Fibroblast of lung (primary cell): ENCODE measurements around the gene NDUFS2. TPM values are rescaled to one million over a fixed set of nuclear protein-coding genes. Genes with fewer than 3 reads are reported as not detected.

Experiments used
- DNase-seq, 2 donors: peaks; one replicate each; pipeline versions ENCODE4 v3.0.0 to v3.0.0-alpha.2; 2010; ENCODE audit warnings: low read depth in 2 of 2
- H2AFZ ChIP-seq: 2 replicates; pipeline ENCODE4 v1.5.1; 2012; ENCODE audit warnings: low read length, control low read depth, inconsistent platforms
- H3K27ac ChIP-seq: 2 replicates; pipeline ENCODE4 v1.5.1; 2011; ENCODE audit warnings: low read length, control low read depth; ENCODE audit not compliant: insufficient read depth
- H3K27me3 ChIP-seq: 2 replicates; pipeline ENCODE4 v1.5.1; 2011; ENCODE audit warnings: mild to moderate bottlenecking, low read length; ENCODE audit not compliant: control insufficient read depth, insufficient read depth
- H3K36me3 ChIP-seq: 2 replicates; pipeline ENCODE4 v1.5.1; 2011; ENCODE audit warnings: low read length; ENCODE audit not compliant: control insufficient read depth, insufficient read depth
- H3K4me1 ChIP-seq: 2 replicates; pipeline ENCODE4 v1.5.1; 2011; ENCODE audit warnings: low read length; ENCODE audit not compliant: control insufficient read depth, insufficient read depth; ENCODE audit errors: extremely low read depth
- H3K4me2 ChIP-seq: 2 replicates; pipeline ENCODE4 v1.5.1; 2011; ENCODE audit warnings: low read length, control low read depth; ENCODE audit not compliant: insufficient read depth; ENCODE audit errors: extremely low read depth
- H3K4me3 ChIP-seq, 4 experiments: fragments of 200-600 bp in 1 of 4; sonication (generic) in 1 of 4; replicated peaks in 1 of 4; 2 replicates each; pipeline ENCODE4 v1.5.1; 2011 to 2016; ENCODE audit warnings: low read length in 4 of 4, low read depth in 3 of 4, mild to moderate bottlenecking in 3 of 4, control low read depth in 2 of 4, inconsistent platforms in 1 of 4, mixed read lengths in 1 of 4; ENCODE audit not compliant: insufficient read depth in 1 of 4; ENCODE audit errors: control extremely low read depth in 1 of 4
- H3K79me2 ChIP-seq: 2 replicates; pipeline ENCODE4 v1.5.1; 2012; ENCODE audit warnings: mild to moderate bottlenecking, low read length, inconsistent platforms; ENCODE audit not compliant: control insufficient read depth, insufficient read depth
- H3K9ac ChIP-seq: 2 replicates; pipeline ENCODE4 v1.5.1; 2011; ENCODE audit warnings: mild to moderate bottlenecking, low read length, control low read depth; ENCODE audit not compliant: insufficient read depth
- H3K9me3 ChIP-seq: 2 replicates; pipeline ENCODE4 v1.5.1; 2012; ENCODE audit warnings: low read depth, low read length; ENCODE audit not compliant: control insufficient read depth, insufficient read depth
- H4K20me1 ChIP-seq: 2 replicates; pipeline ENCODE4 v1.5.1; 2011; ENCODE audit warnings: low read length; ENCODE audit not compliant: control insufficient read depth, insufficient read depth; ENCODE audit errors: extremely low read depth
- EZH2 ChIP-seq: IDR thresholded peaks from 2 replicates; pipeline ENCODE4 v1.5.1; 2012; ENCODE audit warnings: low read length, control low read depth, mild to moderate bottlenecking; ENCODE audit errors: missing control alignments
- polyA plus RNA-seq, 2 donors: library from polyadenylated mRNA; depleted of rRNA in 1 of 2; stranded (reverse) in 1 of 2; unstranded in 1 of 2; fragments of >200 nt; gene quantifications; 2 replicates each; pipeline ENCODE4 v1.2.1, GENCODE V29; 2011 to 2012; ENCODE audit warnings: missing spikeins in 1 of 2
- total RNA-seq: library from RNA; depleted of rRNA; stranded (reverse); fragments of >200 nt; gene quantifications from 2 replicates; pipeline ENCODE4 v1.2.1, GENCODE V29; 2014
- TF ChIP-seq, protein P1 (sequence below), 2 donors: IDR thresholded peaks in 1 of 2; conservative IDR thresholded peaks in 1 of 2; 1 replicate in 1 of 2; 2 replicates in 1 of 2; pipeline ENCODE4 v1.5.1; 2011 to 2012; ENCODE audit warnings: low read length in 2 of 2, control low read depth in 1 of 2, inconsistent platforms in 1 of 2, low read depth in 1 of 2, mild to moderate bottlenecking in 1 of 2

Gene NDUFS2
- total and polyA plus RNA-seq, 2 donors (not counting 1 experiment from before 2014, with no cell fraction given): 135 to 194 TPM

DNA sequence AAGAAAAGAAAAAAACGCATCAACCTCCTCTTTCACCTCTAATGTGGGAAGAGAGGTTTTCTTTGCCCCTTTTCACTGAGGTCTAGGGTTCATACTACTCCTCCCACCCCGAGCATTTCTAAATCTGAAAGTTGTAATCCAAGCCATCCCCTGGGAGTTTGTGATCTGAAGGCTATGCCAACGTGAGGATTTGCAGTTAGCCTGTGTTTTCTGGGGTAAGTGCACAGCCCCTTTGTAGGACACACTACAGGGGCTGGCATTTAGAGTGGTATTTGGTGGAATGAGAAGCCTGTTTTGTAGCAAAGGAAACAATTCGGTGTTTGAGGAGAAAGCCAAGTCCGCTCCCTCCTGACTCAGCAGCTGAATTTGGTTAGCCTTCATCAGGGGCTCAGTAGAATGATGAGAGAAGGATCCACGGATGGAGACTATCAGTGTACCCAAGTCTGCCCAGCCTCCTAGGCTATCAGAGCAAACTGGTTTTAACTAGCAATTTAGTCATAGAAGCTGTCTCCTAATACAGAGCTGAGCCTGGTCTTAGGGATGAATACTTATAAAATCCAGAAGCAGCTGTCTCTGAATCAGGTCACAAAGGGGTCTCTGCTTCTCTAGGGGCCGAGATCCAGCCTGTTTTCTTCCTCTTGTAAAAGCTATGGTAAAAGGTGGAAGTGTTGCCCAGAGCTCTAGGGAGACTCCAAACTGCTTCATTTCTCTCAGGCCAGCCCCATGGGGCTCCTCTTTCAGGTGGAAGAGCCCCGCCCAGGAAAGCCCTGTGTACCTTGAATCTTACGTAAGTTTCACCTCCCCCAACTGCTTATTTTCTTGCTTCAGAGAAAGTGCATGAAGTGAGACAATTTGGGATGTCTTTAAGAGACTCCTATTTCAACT lies 58.5 kb downstream of the NDUFS2 start:
- Histone ChIP-seq H4K20me1 (no peaks in the 10 kb centered on the region), H3K79me2 (no peaks in the 10 kb centered on the region), H3K27ac (no peak overlapping the region), H3K9ac (no peak overlapping the region), H3K4me1 (no peaks in the 10 kb centered on the region), H2AFZ (no peak overlapping the region), H3K4me2 (no peak overlapping the region), H3K4me3 (no peak overlapping the region), H3K36me3 (no peaks in the 10 kb centered on the region), H3K27me3 (peaks cover 37% of the 10 kb centered on the region), H3K9me3 (no peaks in the 10 kb centered on the region)
- DNase-seq: no peak
- TF ChIP-seq EZH2: no peak
- TF ChIP-seq, protein P1, sequence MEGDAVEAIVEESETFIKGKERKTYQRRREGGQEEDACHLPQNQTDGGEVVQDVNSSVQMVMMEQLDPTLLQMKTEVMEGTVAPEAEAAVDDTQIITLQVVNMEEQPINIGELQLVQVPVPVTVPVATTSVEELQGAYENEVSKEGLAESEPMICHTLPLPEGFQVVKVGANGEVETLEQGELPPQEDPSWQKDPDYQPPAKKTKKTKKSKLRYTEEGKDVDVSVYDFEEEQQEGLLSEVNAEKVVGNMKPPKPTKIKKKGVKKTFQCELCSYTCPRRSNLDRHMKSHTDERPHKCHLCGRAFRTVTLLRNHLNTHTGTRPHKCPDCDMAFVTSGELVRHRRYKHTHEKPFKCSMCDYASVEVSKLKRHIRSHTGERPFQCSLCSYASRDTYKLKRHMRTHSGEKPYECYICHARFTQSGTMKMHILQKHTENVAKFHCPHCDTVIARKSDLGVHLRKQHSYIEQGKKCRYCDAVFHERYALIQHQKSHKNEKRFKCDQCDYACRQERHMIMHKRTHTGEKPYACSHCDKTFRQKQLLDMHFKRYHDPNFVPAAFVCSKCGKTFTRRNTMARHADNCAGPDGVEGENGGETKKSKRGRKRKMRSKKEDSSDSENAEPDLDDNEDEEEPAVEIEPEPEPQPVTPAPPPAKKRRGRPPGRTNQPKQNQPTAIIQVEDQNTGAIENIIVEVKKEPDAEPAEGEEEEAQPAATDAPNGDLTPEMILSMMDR (conservative IDR thresholded peaks at IDR 0.05 in 1 of 2, IDR thresholded peaks at IDR 0.05 in 1 of 2; ENCODE audit: low read depth in 1 of 2, low read length in 2 of 2): no peak

DNA sequence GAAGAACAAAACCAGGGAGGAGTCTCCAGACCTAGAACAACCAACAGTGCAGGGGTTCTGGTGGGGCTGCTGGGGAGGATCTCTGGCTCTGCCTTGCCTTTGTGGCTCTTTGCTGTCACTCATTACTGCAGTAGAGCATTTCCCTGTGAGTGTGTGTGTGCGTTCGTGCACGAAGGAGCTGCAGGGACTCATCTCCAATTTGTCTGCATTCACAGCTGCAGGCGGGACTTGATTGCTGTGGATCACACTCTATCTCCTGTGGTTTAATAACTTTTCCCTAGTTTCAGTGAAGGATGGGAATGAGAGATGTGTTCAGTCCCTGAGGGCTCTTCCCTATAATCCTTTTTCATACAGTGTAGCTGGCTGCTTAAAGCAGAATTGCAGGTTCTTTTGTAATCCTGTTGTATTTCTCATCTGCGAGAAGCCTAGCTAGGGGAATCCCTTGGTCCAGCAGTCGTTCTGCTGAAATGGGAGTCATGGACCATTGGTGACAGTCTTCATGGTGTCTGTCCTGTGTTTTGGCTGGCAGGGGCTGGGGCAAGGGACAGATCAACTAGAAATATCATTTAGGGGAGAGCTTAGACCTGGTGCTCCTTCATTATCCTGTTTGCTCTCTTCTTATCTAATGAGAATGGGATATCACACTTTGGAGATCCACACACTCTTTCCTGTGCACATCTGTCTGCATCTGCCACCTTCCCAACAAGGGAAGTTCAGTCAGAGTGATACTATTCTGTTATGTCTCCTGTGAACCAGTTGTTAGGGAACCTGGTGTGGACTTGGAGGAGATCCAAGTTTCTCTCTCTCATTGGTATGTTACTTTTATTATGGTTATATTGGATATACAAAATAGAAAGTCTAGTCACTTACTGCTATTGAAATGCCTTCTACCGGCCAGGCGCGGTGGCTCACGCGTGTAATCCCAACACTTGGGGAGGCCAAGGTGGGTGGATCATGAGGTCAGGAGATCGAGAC lies 59.4 kb downstream of the NDUFS2 start:
- Histone ChIP-seq H3K9me3 (no peaks in the 10 kb centered on the region), H3K4me2 (no peak overlapping the region), H3K27ac (no peak overlapping the region), H3K4me3 (no peak overlapping the region), H4K20me1 (no peaks in the 10 kb centered on the region), H3K36me3 (no peaks in the 10 kb centered on the region), H3K27me3 (peaks cover 40% of the 10 kb centered on the region), H3K79me2 (no peaks in the 10 kb centered on the region), H3K9ac (no peak overlapping the region), H2AFZ (no peak overlapping the region), H3K4me1 (no peaks in the 10 kb centered on the region)
- no peak for TF ChIP-seq EZH2
- TF ChIP-seq, protein P1 (conservative IDR thresholded peaks at IDR 0.05 in 1 of 2, IDR thresholded peaks at IDR 0.05 in 1 of 2; ENCODE audit: low read depth in 1 of 2, low read length in 2 of 2): no peak
- DNase-seq: no peak

Other genes with a start within 250 kb of the NDUFS2 start
- not detected in 2 replicates for gene ITLN2, start 247.6 kb upstream of the NDUFS2 start, total RNA-seq
- not detected in 2 replicates for gene ITLN2, start 247.6 kb upstream of the NDUFS2 start, polyA plus RNA-seq
- gene F11R, start 181.2 kb upstream of the NDUFS2 start, total RNA-seq: 0.66 and 2.1 TPM in 2 replicates
- gene F11R, start 181.2 kb upstream of the NDUFS2 start, polyA plus RNA-seq: 0.50 and 1.5 TPM in 2 replicates
- gene TSTD1, start 163.4 kb upstream of the NDUFS2 start, total RNA-seq: 0.66 and 0.77 TPM in 2 replicates
- 0.24 and 7.5 TPM in 2 replicates for gene TSTD1, start 163.4 kb upstream of the NDUFS2 start, polyA plus RNA-seq
- gene USF1, start 156.4 kb upstream of the NDUFS2 start, total RNA-seq: 71.7 and 80.1 TPM in 2 replicates
- gene USF1, start 156.4 kb upstream of the NDUFS2 start, polyA plus RNA-seq: 23.9 and 25.0 TPM in 2 replicates
- not detected in 2 replicates for gene ARHGAP30, start 132.5 kb upstream of the NDUFS2 start, total RNA-seq
- gene ARHGAP30, start 132.5 kb upstream of the NDUFS2 start, polyA plus RNA-seq: 0.01 TPM in 1 of 2 replicates, not detected in the other
- gene NECTIN4, start 112.8 kb upstream of the NDUFS2 start, total RNA-seq: under 0.01 and 0.33 TPM in 2 replicates
- 0.07 and 0.16 TPM in 2 replicates for gene NECTIN4, start 112.8 kb upstream of the NDUFS2 start, polyA plus RNA-seq
- gene KLHDC9, start 104.0 kb upstream of the NDUFS2 start, total RNA-seq: 0.77 and 3.0 TPM in 2 replicates
- 0.95 and 1.5 TPM in 2 replicates for gene KLHDC9, start 104.0 kb upstream of the NDUFS2 start, polyA plus RNA-seq
- 39.6 and 45.5 TPM in 2 replicates for gene PFDN2, start 84.3 kb upstream of the NDUFS2 start, total RNA-seq
- 145 and 188 TPM in 2 replicates for gene PFDN2, start 84.3 kb upstream of the NDUFS2 start, polyA plus RNA-seq
- gene NIT1, start 84.3 kb upstream of the NDUFS2 start, total RNA-seq: 24.7 and 30.6 TPM in 2 replicates
- 42.6 and 83.1 TPM in 2 replicates for gene NIT1, start 84.3 kb upstream of the NDUFS2 start, polyA plus RNA-seq
- gene DEDD, start 69.7 kb upstream of the NDUFS2 start, total RNA-seq: 15.4 and 21.6 TPM in 2 replicates
- 40.0 and 40.3 TPM in 2 replicates for gene DEDD, start 69.7 kb upstream of the NDUFS2 start, polyA plus RNA-seq
- gene UFC1, start 48.4 kb upstream of the NDUFS2 start, total RNA-seq: 87.0 and 95.8 TPM in 2 replicates
- gene UFC1, start 48.4 kb upstream of the NDUFS2 start, polyA plus RNA-seq: 154 and 168 TPM in 2 replicates
- 7.7 and 10.2 TPM in 2 replicates for gene USP21, start 42.9 kb upstream of the NDUFS2 start, total RNA-seq
- 11.7 and 13.6 TPM in 2 replicates for gene USP21, start 42.9 kb upstream of the NDUFS2 start, polyA plus RNA-seq
- 9.2 and 12.2 TPM in 2 replicates for gene PPOX, start 35.9 kb upstream of the NDUFS2 start, total RNA-seq
- gene PPOX, start 35.9 kb upstream of the NDUFS2 start, polyA plus RNA-seq: 5.6 and 6.0 TPM in 2 replicates
- 13.4 and 18.7 TPM in 2 replicates for gene B4GALT3, start 24.9 kb upstream of the NDUFS2 start, total RNA-seq
- 17.8 and 19.2 TPM in 2 replicates for gene B4GALT3, start 24.9 kb upstream of the NDUFS2 start, polyA plus RNA-seq
- gene ADAMTS4, start 3.3 kb upstream of the NDUFS2 start, total RNA-seq: 0.51 and 1.3 TPM in 2 replicates
- gene ADAMTS4, start 3.3 kb upstream of the NDUFS2 start, polyA plus RNA-seq: 0.75 and 1.0 TPM in 2 replicates
- not detected in 2 replicates for gene FCER1G, start 12.9 kb downstream of the NDUFS2 start, total RNA-seq
- 0.21 and 0.85 TPM in 2 replicates for gene FCER1G, start 12.9 kb downstream of the NDUFS2 start, polyA plus RNA-seq
- not detected in 2 replicates for gene APOA2, start 21.3 kb downstream of the NDUFS2 start, total RNA-seq
- not detected in 2 replicates for gene APOA2, start 21.3 kb downstream of the NDUFS2 start, polyA plus RNA-seq
- gene TOMM40L, start 23.7 kb downstream of the NDUFS2 start, total RNA-seq: 9.2 and 11.7 TPM in 2 replicates
- gene TOMM40L, start 23.7 kb downstream of the NDUFS2 start, polyA plus RNA-seq: 11.1 and 12.0 TPM in 2 replicates
- not detected in 2 replicates for gene NR1I3, start 35.8 kb downstream of the NDUFS2 start, total RNA-seq
- gene NR1I3, start 35.8 kb downstream of the NDUFS2 start, polyA plus RNA-seq: not detected in 2 replicates
- gene PCP4L1, start 56.4 kb downstream of the NDUFS2 start, total RNA-seq: not detected in 2 replicates
- not detected in 2 replicates for gene PCP4L1, start 56.4 kb downstream of the NDUFS2 start, polyA plus RNA-seq
- gene MPZ, start 107.6 kb downstream of the NDUFS2 start, total RNA-seq: 0.51 and 0.99 TPM in 2 replicates
- 1.1 and 1.9 TPM in 2 replicates for gene MPZ, start 107.6 kb downstream of the NDUFS2 start, polyA plus RNA-seq
- 13.4 and 24.8 TPM in 2 replicates for gene SDHC, start 112.0 kb downstream of the NDUFS2 start, total RNA-seq
- 484 and 512 TPM in 2 replicates for gene SDHC, start 112.0 kb downstream of the NDUFS2 start, polyA plus RNA-seq
- gene CFAP126, start 165.5 kb downstream of the NDUFS2 start, total RNA-seq: not detected in 2 replicates
- gene CFAP126, start 165.5 kb downstream of the NDUFS2 start, polyA plus RNA-seq: not detected in 2 replicates